Measurements from ENCODE around the gene TRPM4.

GRCh38 chr19:49148784-49149651 lies 8.6 kb upstream of the TRPM4 start:
- no peak for TF ChIP-seq CTCF (IDR thresholded peaks at IDR 0.05; ENCODE audit: low read depth, low read length)
- no peak for TF ChIP-seq EZH2phosphoT487 (IDR thresholded peaks at IDR 0.05; ENCODE audit: low read depth)

Data from OCI-LY3 (cell line).